Measurements from ENCODE around the gene MRPL52. TPM values are rescaled to one million over a fixed set of nuclear protein-coding genes. Genes with fewer than 3 reads are reported as not detected.
A peak's percentile ranks its signal among the peaks of the same experiment; 100 is the strongest.

The MRPL52 gene
- total and polyA plus RNA-seq, 8 donors, result 57.0 to 86.9 (median 72.6) TPM

DNA sequence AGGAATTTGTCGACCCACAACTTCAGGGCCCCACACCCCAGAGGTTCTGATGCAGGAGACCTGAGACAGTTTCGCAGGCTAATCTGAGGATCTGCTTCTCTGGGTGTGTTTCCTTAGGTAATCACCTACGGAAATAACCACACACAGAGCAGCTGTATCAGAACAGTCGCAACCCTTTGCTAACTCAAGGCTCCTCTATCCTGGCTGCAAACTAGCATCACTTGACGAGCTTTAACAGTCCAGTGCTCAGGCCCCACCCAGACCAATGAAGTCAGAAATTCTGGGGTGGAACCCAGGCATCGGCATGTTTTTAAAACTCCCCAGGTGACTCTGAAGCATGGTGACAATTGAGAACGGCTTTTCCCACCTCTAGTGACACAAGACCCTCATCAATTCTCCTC is 35.1 kb upstream of the MRPL52 start:
- no peak for ATAC-seq
- Histone ChIP-seq H3K27ac (no peak overlapping the region), H3K27me3 (no peaks in the 10 kb centered on the region), H3K4me1 (peaks cover 0 to 43% of the 10 kb centered on the region in 2 donors), H3K9me3 (no peaks in the 10 kb centered on the region), H3K4me3 (no peak overlapping the region), H3K36me3 (no peaks in the 10 kb centered on the region)
- TF ChIP-seq, protein P1, sequence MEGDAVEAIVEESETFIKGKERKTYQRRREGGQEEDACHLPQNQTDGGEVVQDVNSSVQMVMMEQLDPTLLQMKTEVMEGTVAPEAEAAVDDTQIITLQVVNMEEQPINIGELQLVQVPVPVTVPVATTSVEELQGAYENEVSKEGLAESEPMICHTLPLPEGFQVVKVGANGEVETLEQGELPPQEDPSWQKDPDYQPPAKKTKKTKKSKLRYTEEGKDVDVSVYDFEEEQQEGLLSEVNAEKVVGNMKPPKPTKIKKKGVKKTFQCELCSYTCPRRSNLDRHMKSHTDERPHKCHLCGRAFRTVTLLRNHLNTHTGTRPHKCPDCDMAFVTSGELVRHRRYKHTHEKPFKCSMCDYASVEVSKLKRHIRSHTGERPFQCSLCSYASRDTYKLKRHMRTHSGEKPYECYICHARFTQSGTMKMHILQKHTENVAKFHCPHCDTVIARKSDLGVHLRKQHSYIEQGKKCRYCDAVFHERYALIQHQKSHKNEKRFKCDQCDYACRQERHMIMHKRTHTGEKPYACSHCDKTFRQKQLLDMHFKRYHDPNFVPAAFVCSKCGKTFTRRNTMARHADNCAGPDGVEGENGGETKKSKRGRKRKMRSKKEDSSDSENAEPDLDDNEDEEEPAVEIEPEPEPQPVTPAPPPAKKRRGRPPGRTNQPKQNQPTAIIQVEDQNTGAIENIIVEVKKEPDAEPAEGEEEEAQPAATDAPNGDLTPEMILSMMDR (IDR thresholded peaks at IDR 0.05), result no peak
- no peak for DNase-seq
- intact Hi-C loops (cut with DNase I), result no loop called here

DNA sequence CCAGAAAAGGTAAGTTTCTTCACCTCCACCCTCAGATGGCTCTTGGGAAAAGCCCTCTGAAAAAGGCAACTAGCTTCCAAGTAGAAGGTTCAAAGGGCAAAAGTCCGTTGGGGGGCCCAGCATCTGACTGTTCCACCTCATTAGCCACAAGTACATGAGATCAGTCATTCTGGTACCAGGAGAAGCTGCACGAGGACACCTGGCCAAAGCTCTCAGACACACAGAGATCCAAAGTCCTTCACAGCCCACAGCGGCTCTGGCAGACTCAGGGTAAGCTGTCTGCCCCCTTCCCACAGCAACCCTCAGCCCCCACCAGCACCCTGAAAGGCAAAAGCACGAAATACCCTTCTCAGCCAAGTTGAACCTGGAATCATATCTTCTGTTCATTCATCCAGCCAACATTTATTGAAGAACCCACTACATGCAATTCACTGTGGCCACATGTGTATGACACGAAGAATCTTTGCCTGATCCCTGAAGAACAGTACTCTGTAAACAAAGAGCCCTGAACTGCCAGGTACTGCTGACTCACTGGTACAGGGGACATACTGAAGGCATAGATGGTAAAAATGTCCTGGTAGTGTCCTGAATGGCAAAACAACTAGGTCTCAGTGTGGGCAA is 33.5 kb upstream of the MRPL52 start:
- H3K4me1 ChIP-seq, result peaks cover 0 to 41% of the 10 kb centered on the region in 2 donors
- intact Hi-C loops (cut with DNase I), result no loop called here
- H3K4me3 ChIP-seq, result no peak overlapping the region
- ATAC-seq (no peak), DNase-seq (no peak)
- no peak overlapping the region for H3K27ac ChIP-seq
- no peaks in the 10 kb centered on the region for H3K36me3 ChIP-seq
- TF ChIP-seq, protein P1 (IDR thresholded peaks at IDR 0.05), result no peak
- H3K9me3 ChIP-seq, result no peaks in the 10 kb centered on the region
- no peaks in the 10 kb centered on the region for H3K27me3 ChIP-seq

DNA sequence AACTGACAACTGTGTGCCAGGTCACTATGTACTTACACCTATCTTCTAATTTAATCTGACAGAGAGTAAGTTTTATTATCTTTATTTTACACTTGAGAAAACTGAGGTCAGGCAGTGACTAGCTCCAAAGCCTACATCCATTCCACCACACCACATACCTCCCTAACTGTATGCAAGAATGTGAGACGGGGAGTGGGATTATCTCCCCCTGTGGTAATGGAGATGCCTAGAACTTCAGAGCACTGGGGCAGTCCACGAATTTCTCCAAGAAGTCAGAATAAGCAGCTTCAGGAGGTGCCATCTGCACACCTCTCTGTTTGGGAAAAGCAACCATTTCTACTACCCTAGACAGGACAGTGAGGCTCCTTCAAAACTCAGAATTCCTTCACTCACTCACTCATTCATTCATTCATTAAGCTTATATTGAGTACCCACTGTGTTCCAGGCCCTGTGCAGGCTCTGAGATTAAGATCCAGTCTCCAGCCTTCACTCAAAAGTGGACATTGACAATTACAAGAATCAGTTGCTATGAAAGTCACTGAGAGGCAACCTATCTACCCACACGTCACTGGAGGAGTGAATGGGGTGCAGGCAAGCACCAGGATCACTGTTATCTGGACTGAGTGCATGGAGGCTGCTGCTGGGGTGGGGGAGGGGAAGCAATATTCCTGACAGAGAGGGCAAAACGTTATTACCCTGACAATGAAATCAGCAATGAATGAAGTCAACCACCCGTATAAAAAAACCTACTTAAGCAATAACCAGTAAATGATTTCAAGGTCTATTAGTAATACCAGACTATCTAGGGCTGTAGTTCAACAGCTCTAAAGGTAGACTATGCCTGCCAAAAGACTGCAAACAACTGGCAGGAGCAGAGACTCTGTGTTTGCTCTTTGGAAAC is 32.4 kb upstream of the MRPL52 start:
- ATAC-seq, result no peak
- TF ChIP-seq, protein P1 (IDR thresholded peaks at IDR 0.05), result no peak

DNA sequence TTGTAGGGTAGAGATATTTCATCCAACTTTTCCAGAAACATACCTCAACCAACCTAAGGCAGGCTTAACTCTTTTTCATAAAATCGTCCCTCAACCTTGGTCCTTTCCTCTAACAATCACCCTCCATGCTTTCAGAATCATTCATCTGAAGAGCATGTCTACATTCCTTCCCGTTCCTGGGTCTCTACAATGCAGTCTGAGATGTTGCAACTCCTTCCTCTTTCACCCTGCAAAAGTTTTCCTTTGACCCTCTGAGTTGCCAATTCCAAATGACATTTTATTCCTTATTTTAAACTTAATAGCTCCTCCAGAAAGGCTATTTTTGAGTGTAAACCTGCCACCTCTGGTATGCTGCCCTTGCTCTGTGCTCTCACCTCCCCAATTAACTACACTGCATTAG is 31.2 kb upstream of the MRPL52 start:
- Histone ChIP-seq H3K36me3 (no peaks in the 10 kb centered on the region), H3K4me3 (no peak overlapping the region), H3K27ac (peak overlapping the region in 1 of 2 donors; percentile 70), H3K27me3 (no peaks in the 10 kb centered on the region), H3K9me3 (no peaks in the 10 kb centered on the region), H3K4me1 (peaks cover 0 to 53% of the 10 kb centered on the region in 2 donors)
- intact Hi-C loops (cut with DNase I), result no loop called here
- ATAC-seq, result no peak
- no peak for DNase-seq
- TF ChIP-seq, protein P1 (IDR thresholded peaks at IDR 0.05), result no peak

More for the DNA sequence above, 32.4 kb upstream of the MRPL52 start:
- intact Hi-C loops (cut with DNase I), result no loop called here
- Histone ChIP-seq H3K36me3 (no peaks in the 10 kb centered on the region), H3K4me1 (peaks cover 0 to 45% of the 10 kb centered on the region in 2 donors), H3K9me3 (no peaks in the 10 kb centered on the region), H3K27me3 (no peaks in the 10 kb centered on the region), H3K27ac (peak overlapping the region in 1 of 2 donors; percentile 70), H3K4me3 (no peak overlapping the region)
- DNase-seq, result no peak

DNA sequence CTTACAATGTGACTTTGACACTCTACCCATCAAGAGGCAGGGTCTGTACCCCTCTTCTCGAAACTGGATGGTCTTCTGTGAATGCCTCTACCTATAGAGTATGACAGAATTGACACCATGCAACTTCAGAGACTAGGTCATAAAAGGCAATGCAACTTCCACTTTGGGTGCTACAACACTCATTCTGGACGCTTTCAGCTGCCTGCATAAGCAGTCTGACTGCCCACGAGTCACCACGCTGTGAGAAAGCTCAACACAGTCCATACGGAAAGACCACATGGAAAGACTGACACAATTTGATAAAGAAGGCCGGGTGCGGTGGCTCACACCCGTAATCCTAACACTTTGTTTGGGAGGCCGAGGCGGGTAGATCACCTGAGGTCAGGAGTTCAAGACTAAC is 29.3 kb upstream of the MRPL52 start:
- peak; percentile 52 for ATAC-seq

More for the DNA sequence above, 29.3 kb upstream of the MRPL52 start:
- intact Hi-C loops (cut with DNase I), result no loop called here
- Histone ChIP-seq H3K9me3 (no peaks in the 10 kb centered on the region), H3K27me3 (no peaks in the 10 kb centered on the region), H3K4me1 (peaks cover 0 to 58% of the 10 kb centered on the region in 2 donors), H3K4me3 (no peak overlapping the region), H3K36me3 (peaks cover 0 to under 1% of the 10 kb centered on the region in 2 donors), H3K27ac (no peak overlapping the region)
- TF ChIP-seq, protein P1 (IDR thresholded peaks at IDR 0.05), result no peak
- DNase-seq, result no peak
